Endodermal cell (in vitro differentiated cells): ENCODE measurements around the gene CPNE5. TPM values are rescaled to one million over a fixed set of nuclear protein-coding genes. Genes with fewer than 3 reads are reported as not detected.

Experiments used
- DNase-seq: peaks from one replicate; pipeline ENCODE4 v3.0.0-alpha.2; 2017
- H3K27ac ChIP-seq: 2 replicates; pipeline ENCODE4 v1.5.1; 2013; ENCODE audit warnings: mild to moderate bottlenecking, low read depth, low read length, moderate library complexity
- H3K27me3 ChIP-seq: 2 replicates; pipeline ENCODE4 v1.6.1; 2013; ENCODE audit warnings: mild to moderate bottlenecking, low read length, moderate library complexity; ENCODE audit not compliant: insufficient read depth, control insufficient read depth, poor library complexity, severe bottlenecking
- H3K36me3 ChIP-seq: 2 replicates; pipeline ENCODE4 v1.7.0; 2013; ENCODE audit warnings: mild to moderate bottlenecking, low read length, moderate library complexity; ENCODE audit not compliant: control insufficient read depth, insufficient read depth
- H3K4me1 ChIP-seq: one replicate; pipeline ENCODE4 v1.7.0; 2013; ENCODE audit warnings: low read length; ENCODE audit not compliant: control insufficient read depth, insufficient read depth
- H3K4me3 ChIP-seq: 2 replicates; pipeline ENCODE4 v1.5.1; 2013; ENCODE audit warnings: mild to moderate bottlenecking, low read length, moderate library complexity
- H3K9ac ChIP-seq: 2 replicates; pipeline ENCODE4 v1.6.1; 2013; ENCODE audit warnings: mild to moderate bottlenecking, low read length, moderate library complexity; ENCODE audit not compliant: poor library complexity, severe bottlenecking; ENCODE audit errors: extremely low read depth
- H3K9me3 ChIP-seq: 2 replicates; pipeline ENCODE4 v1.6.1; 2013; ENCODE audit warnings: mild to moderate bottlenecking, low read length, moderate library complexity; ENCODE audit not compliant: control insufficient read depth
- H3K27ac Mint-ChIP-seq: 2 replicates; pipeline ENCODE4 v1.8.0; 2020; ENCODE audit warnings: mixed read lengths
- H3K27me3 Mint-ChIP-seq: 2 replicates; pipeline ENCODE4 v1.8.0; 2021; ENCODE audit warnings: mild to moderate bottlenecking, mixed read lengths; ENCODE audit not compliant: insufficient read depth
- H3K36me3 Mint-ChIP-seq: 2 replicates; pipeline ENCODE4 v1.8.0; 2020; ENCODE audit warnings: low read depth, mixed read lengths
- H3K4me1 Mint-ChIP-seq: 2 replicates; pipeline ENCODE4 v1.8.0; 2020; ENCODE audit warnings: mixed read lengths
- H3K4me3 Mint-ChIP-seq: 2 replicates; pipeline ENCODE4 v1.8.0; 2020; ENCODE audit warnings: mild to moderate bottlenecking, moderate library complexity, mixed read lengths
- H3K9me3 Mint-ChIP-seq: 2 replicates; pipeline ENCODE4 v1.8.0; 2020; ENCODE audit warnings: mild to moderate bottlenecking, mixed read lengths
- CTCF ChIP-seq: fragments of 200-600 bp; sonication (generic); conservative IDR thresholded peaks from 2 replicates; pipeline ENCODE4 v1.5.0; 2021; ENCODE audit warnings: antibody characterized with exemption, mild to moderate bottlenecking
- WGBS, 2 experiments: methylation state at CpG; one replicate each; pipeline versions ENCODE4 v1.1.5 to v1.1.7; 2013; ENCODE audit warnings: missing lambda C conversion rate in 2 of 2, mixed read lengths in 1 of 2; ENCODE audit not compliant: insufficient coverage in 1 of 2, insufficient read length in 1 of 2; 5-methylcytosine and 5-hydroxymethylcytosine counted together
- total RNA-seq, 2 donors: library from RNA; stranded (reverse); fragmentation: NEBNext Ultra II Directional in 1 of 2; extraction: Animal tissue kit (Norgen Biotek cat#: 25700) in 1 of 2; gene quantifications; 2 replicates in 1 of 2; 3 replicates in 1 of 2; pipeline ENCODE4 v1.2.1, GENCODE V29; 2021

Gene CPNE5
- total RNA-seq, 2 donors from 2014 or later: 0.26 to 0.42 TPM

GRCh38 chr6:36752187-36752885 is 86.9 kb downstream of the CPNE5 start:
- no peaks in the 10 kb centered on the region for H3K4me1 ChIP-seq
- H3K4me1 Mint-ChIP-seq: peaks cover 5% of the 10 kb centered on the region
- no peak overlapping the region for H3K4me3 Mint-ChIP-seq
- DNase-seq: no peak
- H3K27ac Mint-ChIP-seq: no peak overlapping the region
- H3K9me3 ChIP-seq: peaks cover 8% of the 10 kb centered on the region
- no peaks in the 10 kb centered on the region for H3K27me3 ChIP-seq
- no peak overlapping the region for H3K9ac ChIP-seq
- no peaks in the 10 kb centered on the region for H3K36me3 Mint-ChIP-seq
- WGBS, 2 experiments: 90 to 100% methylated on average over 3 to 6 of the region's 6 CpGs
- H3K9me3 Mint-ChIP-seq: peaks cover 12% of the 10 kb centered on the region
- no peak overlapping the region for H3K27ac ChIP-seq
- no peak for TF ChIP-seq CTCF
- H3K36me3 ChIP-seq: no peaks in the 10 kb centered on the region
- peaks cover 6% of the 10 kb centered on the region for H3K27me3 Mint-ChIP-seq
- H3K4me3 ChIP-seq: no peak overlapping the region

DNA sequence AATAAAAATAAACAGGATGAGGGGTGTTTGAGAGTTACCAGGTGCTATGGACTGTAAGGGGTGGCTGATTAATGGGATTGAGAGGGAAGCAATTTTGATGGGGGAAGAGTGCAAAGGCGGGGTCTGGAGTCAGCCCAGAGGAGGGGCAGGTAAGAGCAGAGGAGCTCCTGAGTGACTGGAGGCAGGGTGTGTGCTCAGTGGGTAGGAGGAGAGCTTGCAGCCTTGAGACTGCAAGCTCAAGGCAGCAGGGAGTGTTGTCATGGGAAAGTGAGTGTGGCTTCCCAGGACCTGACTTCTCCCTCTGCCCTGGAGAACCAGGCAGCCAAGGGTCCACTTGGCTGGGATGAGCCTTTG is 87.4 kb downstream of the CPNE5 start:
- no peaks in the 10 kb centered on the region for H3K36me3 Mint-ChIP-seq
- no peaks in the 10 kb centered on the region for H3K4me1 ChIP-seq
- H3K4me1 Mint-ChIP-seq: peaks cover 5% of the 10 kb centered on the region
- no peak overlapping the region for H3K27ac ChIP-seq
- H3K4me3 ChIP-seq: no peak overlapping the region
- no peak for DNase-seq
- H3K27ac Mint-ChIP-seq: no peak overlapping the region
- no peaks in the 10 kb centered on the region for H3K27me3 ChIP-seq
- WGBS, 2 experiments: 0% methylated on average over 1 of the region's 1 CpG; no CpG with 5 or more reads in 1 of the 2 experiments
- peaks cover 7% of the 10 kb centered on the region for H3K27me3 Mint-ChIP-seq
- H3K36me3 ChIP-seq: no peaks in the 10 kb centered on the region
- peaks cover 12% of the 10 kb centered on the region for H3K9me3 Mint-ChIP-seq
- no peak overlapping the region for H3K4me3 Mint-ChIP-seq
- H3K9me3 ChIP-seq: peaks cover 8% of the 10 kb centered on the region
- no peak for TF ChIP-seq CTCF
- H3K9ac ChIP-seq: no peak overlapping the region

DNA sequence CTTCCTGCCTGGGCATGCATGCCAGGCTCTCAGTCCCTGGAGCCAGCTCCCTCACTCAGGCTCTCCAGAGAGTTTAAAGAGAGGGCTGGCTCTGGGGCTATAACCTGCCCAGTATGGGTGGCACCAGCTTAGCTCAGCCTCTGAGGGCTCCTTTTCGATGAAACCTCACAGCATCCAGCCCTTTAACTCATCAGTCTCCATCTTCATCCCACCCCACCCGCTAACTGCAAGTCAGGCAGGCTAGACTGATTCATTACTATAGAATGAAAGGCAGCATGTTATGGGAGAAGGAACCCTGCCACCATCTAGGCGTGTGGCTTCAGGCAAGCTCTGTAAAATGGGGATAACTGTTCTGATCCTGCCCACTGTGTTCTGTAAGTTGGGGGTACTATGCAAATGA is 88.2 kb downstream of the CPNE5 start:
- Mint-ChIP-seq H3K36me3 (no peaks in the 10 kb centered on the region), H3K4me3 (no peak overlapping the region), H3K27me3 (peaks cover 8% of the 10 kb centered on the region), H3K9me3 (peaks cover 12% of the 10 kb centered on the region), H3K4me1 (peaks cover 5% of the 10 kb centered on the region), H3K27ac (no peak overlapping the region)
- TF ChIP-seq CTCF: no peak
- no peak overlapping the region for H3K27ac ChIP-seq
- H3K9me3 ChIP-seq: peaks cover 8% of the 10 kb centered on the region
- H3K27me3 ChIP-seq: no peaks in the 10 kb centered on the region
- H3K4me1 ChIP-seq: no peaks in the 10 kb centered on the region
- 93 to 97% methylated on average over 2 to 3 of the region's 3 CpGs for WGBS, 2 experiments
- no peaks in the 10 kb centered on the region for H3K36me3 ChIP-seq
- no peak for DNase-seq
- H3K9ac ChIP-seq: no peak overlapping the region
- H3K4me3 ChIP-seq: no peak overlapping the region
